CMK (cell line): ENCODE results near the gene IGF1R.

ENCODE experiments used
- DNase-seq: peaks from one replicate; pipeline ENCODE4 v3.0.0-alpha.2; 2010; ENCODE audit warnings: low read depth

Gene IGF1R

GRCh38 chr15:98705070-98705469, 56.7 kb downstream of the IGF1R start:
- no peak for DNase-seq

GRCh38 chr15:98706387-98706786, 58.0 kb downstream of the IGF1R start:
- DNase-seq, result no peak

DNA sequence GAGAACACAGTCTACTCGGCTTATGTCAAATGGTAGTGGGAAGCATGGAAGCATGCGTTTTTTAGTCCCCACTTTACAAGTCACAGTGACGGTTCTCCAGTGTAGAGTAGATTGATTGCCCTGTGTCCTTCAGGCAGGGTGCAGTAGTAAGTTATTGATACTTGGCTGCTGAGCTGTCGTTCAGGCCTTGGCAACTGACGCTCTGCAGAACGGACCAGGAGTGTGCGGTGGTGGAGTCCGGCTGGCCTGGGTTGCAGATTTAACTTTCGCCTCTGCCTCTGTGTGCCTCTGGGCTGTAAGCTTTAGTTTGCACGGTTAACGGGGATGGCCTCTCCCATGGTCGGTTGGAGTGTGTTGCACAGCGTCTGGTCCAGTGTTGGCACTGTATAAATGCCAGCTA, 58.6 kb downstream of the IGF1R start:
- DNase-seq, result no peak

- DNase-seq, result no peak
Observed at GRCh38 chr15:98708037-98708590, 59.8 kb downstream of the IGF1R start.

- DNase-seq, result no peak
Observed at GRCh38 chr15:98711810-98712209, 63.5 kb downstream of the IGF1R start.

DNA sequence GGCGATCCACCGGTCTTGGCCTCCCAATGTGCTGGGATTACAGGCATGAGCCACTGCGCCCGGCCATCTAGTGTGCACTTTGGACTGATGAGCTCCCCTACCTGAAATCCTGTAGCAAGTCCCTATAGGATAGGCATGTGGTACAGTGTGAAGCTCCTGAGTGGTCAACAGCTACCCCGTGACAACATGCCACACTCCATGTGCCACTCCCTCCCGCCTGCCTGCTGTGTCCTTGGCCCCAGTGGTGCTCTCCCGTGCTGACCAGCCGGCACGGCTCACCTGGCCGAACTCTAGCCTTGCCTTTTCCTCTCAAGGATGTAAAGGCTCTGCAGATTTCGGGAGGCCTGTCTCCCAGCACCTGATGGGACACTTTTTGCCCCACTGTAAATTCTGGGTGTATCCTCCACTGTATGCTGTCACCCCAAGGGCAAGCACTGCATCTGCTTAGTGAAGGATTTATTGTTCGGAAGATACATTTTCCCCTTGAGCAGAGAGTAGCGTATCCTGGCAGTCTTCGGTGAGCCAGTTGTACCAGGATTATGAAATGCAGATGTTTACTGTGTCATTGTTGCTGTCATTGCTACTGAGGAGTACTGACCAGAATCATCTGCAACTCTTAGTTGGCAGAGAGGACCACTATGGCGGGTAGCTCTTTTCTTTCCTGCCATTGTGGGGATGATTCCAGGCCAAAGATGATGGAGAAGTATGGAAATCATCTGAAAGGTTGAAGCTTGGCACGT, 64.7 kb downstream of the IGF1R start:
- DNase-seq, result no peak

- DNase-seq, result no peak
Observed at GRCh38 chr15:98713585-98714001, 65.3 kb downstream of the IGF1R start.

DNA sequence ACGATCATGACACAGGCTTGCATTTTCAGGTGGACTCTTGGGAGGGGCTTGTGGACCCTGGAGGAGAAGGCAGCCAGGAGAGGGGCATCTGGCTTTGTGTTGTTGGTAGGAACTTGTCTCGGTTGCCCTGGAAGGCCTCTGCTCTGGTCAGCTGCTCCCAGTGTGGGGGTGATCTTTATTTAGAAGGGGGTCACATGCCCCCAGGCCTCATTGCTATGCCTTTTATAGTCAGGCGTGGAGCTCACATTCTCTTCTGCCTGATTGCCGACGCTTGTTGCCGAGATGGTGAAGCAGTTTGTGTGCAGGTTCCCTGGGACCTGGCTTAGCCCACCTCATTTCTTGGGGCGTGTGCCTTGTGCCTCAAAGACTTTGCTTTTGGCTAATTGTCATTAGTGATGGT, 66.6 kb downstream of the IGF1R start:
- DNase-seq, result no peak

DNA sequence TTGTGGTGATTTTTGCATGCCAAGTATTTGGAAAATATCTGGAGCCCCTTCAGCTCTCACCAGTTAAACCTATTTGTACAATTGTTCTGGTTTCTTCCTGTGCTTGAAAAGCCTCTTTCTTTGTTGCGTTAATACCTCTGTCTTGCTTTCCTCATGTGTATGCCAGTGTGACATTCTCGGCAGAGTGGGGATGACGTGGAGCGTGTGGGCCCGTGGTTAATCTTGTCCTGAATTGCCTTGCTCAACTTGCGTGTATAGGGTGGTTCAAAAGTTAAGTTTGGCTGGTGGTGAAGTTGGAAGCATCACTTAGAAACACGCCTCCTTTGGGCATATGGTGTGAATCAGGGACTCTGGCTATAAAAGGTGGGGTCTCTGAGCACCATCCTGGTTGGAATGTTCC, 67.1 kb downstream of the IGF1R start:
- DNase-seq, result no peak

DNA sequence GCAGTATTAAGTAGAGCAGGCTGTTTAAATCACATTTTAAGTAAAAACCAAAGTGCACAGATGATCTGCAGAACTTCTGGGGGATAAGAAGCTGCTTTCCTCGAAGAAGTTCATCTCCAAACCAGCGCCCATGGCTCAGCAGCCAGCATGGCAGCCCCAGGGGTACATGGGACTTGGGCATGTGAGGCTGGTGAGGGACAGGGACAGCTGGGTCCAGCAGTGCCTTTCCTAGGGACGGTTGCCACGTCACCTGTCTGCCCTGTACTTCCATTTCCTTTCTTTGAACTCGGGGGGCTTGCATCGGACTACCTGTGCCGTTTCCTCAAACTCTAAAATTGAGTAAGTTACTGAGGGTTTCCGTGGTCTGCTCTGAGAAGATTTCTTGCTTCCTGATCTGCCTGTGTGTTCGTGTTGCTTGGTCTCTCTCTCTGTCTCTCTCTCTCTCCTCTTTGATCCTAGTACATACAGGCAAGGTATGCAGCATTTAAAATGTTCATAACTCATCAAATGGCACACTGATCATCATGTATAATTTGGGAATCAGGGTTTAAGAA, 67.6 kb downstream of the IGF1R start:
- DNase-seq, result no peak

GRCh38 chr15:98717371-98717770, 69.0 kb downstream of the IGF1R start:
- no peak for DNase-seq

DNA sequence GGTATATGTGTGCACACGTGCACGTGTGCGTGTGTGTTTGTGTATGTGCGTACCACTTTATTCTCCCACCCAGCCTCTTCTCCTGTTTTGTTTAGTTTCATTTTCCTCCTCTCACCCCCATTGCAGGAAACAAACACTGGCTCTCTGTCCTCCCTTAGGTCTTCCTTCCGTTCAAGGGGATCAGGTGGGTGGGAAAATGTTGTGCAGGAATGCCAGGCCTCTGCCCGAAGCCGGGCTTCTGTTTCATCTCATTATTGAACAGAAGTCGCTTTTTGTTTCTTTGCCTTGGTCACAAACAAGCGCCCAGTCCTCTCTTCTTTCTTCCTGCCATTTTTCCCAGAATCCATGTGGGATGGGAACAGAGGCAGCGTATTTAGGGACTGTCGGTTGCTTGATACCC, 69.6 kb downstream of the IGF1R start:
- no peak for DNase-seq

GRCh38 chr15:98718426-98719136, 70.2 kb downstream of the IGF1R start:
- DNase-seq, result no peak

- DNase-seq, result no peak
Observed at GRCh38 chr15:98719137-98719740, 70.9 kb downstream of the IGF1R start.

- DNase-seq, result no peak
Observed at GRCh38 chr15:98720031-98720430, 71.7 kb downstream of the IGF1R start.

DNA sequence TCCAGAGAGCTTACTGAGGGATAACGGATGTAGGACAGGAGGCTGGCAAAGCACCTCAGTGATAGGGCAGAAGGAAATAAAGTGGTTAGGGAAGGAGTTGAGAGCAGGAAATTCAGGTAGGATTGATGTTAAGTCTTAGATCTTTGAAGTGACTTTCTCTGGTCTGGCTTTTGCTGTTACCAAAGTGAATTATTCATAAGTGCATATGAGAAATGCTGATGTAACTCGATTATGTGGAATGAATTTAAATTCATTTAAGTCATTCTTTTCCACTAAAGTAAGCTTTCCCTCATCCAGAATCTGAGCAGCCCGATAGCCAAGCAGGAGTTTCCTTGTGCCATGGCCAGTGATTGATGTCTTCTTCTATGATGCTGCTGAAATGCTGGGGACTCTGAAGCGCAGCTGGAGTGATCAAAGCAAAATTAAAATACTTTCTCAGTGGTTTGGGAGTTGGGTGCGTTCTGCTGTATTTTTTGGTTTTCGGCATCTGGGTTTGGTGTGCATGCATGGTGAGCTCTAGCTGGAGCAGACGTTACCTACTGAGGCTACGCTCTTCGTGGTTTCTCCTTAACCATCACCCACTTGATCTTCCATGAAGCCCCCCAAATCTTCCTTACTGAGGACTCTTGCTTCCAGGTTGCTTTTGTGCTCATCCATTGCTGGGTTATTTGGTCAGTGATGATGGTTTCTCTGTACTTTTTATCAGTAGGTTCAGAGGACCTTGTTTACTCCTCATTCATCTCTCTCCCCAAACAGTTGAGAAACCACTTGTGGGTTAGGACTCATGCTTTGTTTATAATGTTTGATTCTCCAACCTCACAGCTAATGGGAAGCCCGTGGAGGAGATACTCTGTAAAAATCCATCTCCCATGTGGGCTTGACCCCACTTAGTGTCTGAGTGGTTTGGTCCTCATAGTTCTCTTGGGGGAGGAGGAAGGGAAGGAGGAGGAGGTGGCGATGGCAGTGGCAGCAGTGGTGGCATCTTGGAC, 72.5 kb downstream of the IGF1R start:
- no peak for DNase-seq

- no peak for DNase-seq
Observed at GRCh38 chr15:98722209-98722608, 73.9 kb downstream of the IGF1R start.

GRCh38 chr15:98722645-98723044, 74.3 kb downstream of the IGF1R start:
- no peak for DNase-seq

DNA sequence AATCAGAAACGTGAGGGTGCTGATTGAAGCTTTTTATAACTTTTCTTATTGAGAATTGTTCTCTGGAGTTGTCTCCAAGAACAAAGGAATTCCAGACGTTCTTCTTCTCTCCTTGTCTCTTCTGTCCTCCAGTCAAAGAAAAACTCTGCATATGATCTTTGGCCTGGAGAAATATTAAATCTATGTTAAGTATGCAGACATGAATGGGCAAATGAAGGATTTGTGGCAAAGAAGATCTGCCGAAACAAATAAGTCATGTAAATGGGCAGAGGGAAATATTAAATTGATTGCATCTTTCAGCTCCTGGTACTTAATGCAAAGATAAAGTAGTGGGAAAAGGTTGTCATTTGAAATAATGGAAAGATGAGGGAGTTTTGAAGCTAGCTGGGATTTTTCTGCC, 74.9 kb downstream of the IGF1R start:
- DNase-seq, result no peak

GRCh38 chr15:98724048-98724447, 75.7 kb downstream of the IGF1R start:
- no peak for DNase-seq

DNA sequence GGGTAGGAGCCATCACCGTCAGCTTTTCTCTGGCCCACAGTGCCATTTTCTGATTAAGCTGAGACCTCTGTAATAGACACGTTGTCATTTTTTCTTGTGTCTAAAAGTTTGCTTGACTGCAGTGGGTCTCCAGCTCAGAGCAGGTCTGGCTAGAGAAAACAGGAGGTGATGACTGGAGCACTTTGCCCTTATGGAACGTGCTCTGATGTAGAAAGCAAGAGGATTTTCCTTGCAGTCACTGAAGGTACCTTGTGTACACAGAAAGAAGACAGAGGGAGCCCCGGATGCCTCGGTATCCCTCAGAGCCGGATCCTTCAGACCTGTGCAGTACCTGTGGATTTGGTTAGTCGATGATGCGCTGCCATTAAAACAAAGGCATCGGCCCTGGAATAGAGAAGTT, 76.2 kb downstream of the IGF1R start:
- DNase-seq, result no peak

- DNase-seq, result no peak
Observed at GRCh38 chr15:98725874-98726273, 77.5 kb downstream of the IGF1R start.
